ENCODE data around the gene SSBP4. TPM values are rescaled to one million over a fixed set of nuclear protein-coding genes. Genes with fewer than 3 reads are reported as not detected.

Gene SSBP4
- total RNA-seq, 4 donors from 2014 or later: 18.1 to 30.5 (median 27.4) TPM

DNA sequence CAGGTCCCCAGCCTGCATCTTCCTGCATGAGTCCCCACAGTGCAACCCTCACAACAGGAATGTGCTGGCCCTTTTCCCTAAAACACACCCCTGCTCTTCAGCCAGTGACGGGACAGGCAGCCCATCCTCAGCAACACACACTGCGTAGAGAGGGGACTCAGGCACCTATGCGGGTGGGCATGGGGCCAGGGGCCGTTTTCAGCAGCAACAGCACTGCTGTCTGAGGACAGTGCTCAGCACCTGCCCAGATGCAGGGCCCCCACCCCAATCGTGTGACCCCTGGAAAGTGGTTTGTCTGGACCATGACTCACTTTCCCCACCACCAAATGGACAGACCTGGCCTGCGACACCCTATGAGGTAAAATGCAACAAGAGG is 46.8 kb downstream of the SSBP4 start:
- 100% methylated on average over 1 of the region's 6 CpGs for WGBS
- H3K27ac ChIP-seq: peak overlapping the region; percentile 75
- no peak for TF ChIP-seq POLR2A (IDR thresholded peaks at IDR 0.05)
- no peak for TF ChIP-seq POLR2AphosphoS5 (IDR thresholded peaks at IDR 0.05)
- TF ChIP-seq, protein P1, sequence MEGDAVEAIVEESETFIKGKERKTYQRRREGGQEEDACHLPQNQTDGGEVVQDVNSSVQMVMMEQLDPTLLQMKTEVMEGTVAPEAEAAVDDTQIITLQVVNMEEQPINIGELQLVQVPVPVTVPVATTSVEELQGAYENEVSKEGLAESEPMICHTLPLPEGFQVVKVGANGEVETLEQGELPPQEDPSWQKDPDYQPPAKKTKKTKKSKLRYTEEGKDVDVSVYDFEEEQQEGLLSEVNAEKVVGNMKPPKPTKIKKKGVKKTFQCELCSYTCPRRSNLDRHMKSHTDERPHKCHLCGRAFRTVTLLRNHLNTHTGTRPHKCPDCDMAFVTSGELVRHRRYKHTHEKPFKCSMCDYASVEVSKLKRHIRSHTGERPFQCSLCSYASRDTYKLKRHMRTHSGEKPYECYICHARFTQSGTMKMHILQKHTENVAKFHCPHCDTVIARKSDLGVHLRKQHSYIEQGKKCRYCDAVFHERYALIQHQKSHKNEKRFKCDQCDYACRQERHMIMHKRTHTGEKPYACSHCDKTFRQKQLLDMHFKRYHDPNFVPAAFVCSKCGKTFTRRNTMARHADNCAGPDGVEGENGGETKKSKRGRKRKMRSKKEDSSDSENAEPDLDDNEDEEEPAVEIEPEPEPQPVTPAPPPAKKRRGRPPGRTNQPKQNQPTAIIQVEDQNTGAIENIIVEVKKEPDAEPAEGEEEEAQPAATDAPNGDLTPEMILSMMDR (IDR thresholded peaks at IDR 0.05): no peak
- TF ChIP-seq EP300 (IDR thresholded peaks at IDR 0.05): no peak
- peaks cover 72% of the 10 kb centered on the region for H3K4me1 ChIP-seq
- H3K27me3 ChIP-seq: no peaks in the 10 kb centered on the region
- no peak overlapping the region for H3K4me3 ChIP-seq
- H3K9me3 ChIP-seq: no peaks in the 10 kb centered on the region
- no peak for DNase-seq (ENCODE audit: low spot score in 2 of 2)
- H3K36me3 ChIP-seq: peaks cover 26% of the 10 kb centered on the region

DNA sequence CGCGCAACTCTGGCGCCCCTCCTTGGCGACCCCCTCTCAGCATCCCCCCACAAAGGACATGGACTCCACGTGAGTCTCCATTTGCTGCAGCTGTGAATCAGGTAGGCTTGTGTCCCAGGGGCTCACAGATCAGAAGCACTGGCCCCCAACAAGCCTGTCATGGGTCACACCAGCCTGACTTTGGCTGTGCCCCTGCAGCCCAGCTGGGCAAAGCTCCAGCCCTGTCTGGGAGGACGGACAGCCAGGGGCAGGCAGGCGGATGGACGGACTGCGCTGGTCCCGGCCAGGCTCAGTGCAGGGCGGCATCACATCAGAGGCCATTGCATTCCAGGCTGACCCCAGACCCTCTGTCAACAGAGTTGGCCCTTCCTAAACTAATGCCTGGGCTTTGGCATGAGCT is 47.2 kb downstream of the SSBP4 start:
- TF ChIP-seq POLR2AphosphoS5 (IDR thresholded peaks at IDR 0.05) (no peak), POLR2A (IDR thresholded peaks at IDR 0.05) (no peak), EP300 (IDR thresholded peaks at IDR 0.05) (no peak)
- TF ChIP-seq, protein P1 (IDR thresholded peaks at IDR 0.05): no peak
- WGBS: 98% methylated on average over 8 of the region's 11 CpGs
- no peak for DNase-seq (ENCODE audit: low spot score in 2 of 2)
- H3K4me3 ChIP-seq: no peak overlapping the region
- H3K9me3 ChIP-seq: no peaks in the 10 kb centered on the region
- H3K27ac ChIP-seq: no peak overlapping the region
- H3K27me3 ChIP-seq: no peaks in the 10 kb centered on the region
- peaks cover 23% of the 10 kb centered on the region for H3K36me3 ChIP-seq
- peaks cover 68% of the 10 kb centered on the region for H3K4me1 ChIP-seq

DNA sequence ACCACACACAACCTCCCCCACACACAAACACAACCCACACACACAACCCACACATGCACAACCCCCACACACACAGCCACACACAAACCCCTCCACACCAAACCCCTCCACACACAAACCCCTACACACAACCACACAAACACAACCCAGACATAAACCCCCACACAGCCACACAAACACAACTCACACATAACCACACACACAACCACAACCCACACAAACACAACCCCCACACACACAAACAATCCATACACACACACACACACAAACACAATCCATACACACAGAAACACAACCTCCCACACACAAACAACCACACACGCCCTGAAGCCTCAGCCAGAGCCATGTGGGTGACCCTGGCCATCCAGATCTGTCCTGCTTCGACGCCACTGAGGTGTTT is 48.8 kb downstream of the SSBP4 start:
- Histone ChIP-seq H3K36me3 (peaks cover 22% of the 10 kb centered on the region), H3K27me3 (no peaks in the 10 kb centered on the region), H3K4me1 (peaks cover 63% of the 10 kb centered on the region), H3K4me3 (no peak overlapping the region), H3K27ac (no peak overlapping the region), H3K9me3 (no peaks in the 10 kb centered on the region)
- TF ChIP-seq, protein P1 (IDR thresholded peaks at IDR 0.05): no peak
- TF ChIP-seq POLR2A (IDR thresholded peaks at IDR 0.05): no peak
- TF ChIP-seq POLR2AphosphoS5 (IDR thresholded peaks at IDR 0.05): no peak
- TF ChIP-seq EP300 (IDR thresholded peaks at IDR 0.05): no peak
- no peak for DNase-seq (ENCODE audit: low spot score in 2 of 2)
- 69% methylated on average over 3 of the region's 3 CpGs for WGBS

DNA sequence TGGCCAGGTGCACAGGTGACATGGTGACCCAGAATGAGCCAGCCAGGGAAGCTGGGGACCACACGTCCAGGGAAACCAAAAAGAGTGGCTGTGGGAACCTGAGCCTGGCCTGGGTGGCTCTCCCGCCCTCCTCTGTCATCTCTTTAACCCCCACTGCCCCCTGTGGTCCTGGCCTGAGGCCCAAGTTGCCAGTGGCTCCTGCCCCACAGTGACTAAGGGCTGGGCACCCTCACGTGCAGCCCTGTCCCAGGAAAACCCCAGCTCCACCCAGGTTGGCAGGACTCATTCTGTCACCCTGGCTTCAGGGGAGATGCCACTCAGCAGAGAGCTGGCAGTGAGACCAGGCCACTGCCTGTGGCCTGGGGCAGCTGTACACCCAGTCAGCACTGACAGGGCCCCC is 49.3 kb downstream of the SSBP4 start:
- H3K36me3 ChIP-seq: peaks cover 22% of the 10 kb centered on the region
- H3K4me1 ChIP-seq: peaks cover 63% of the 10 kb centered on the region
- no peak overlapping the region for H3K4me3 ChIP-seq
- H3K27me3 ChIP-seq: no peaks in the 10 kb centered on the region
- WGBS: 67% methylated on average over 3 of the region's 3 CpGs
- no peaks in the 10 kb centered on the region for H3K9me3 ChIP-seq
- DNase-seq (ENCODE audit: low spot score in 2 of 2): no peak
- no peak overlapping the region for H3K27ac ChIP-seq
- TF ChIP-seq EP300 (IDR thresholded peaks at IDR 0.05) (no peak), POLR2A (IDR thresholded peaks at IDR 0.05) (no peak), POLR2AphosphoS5 (IDR thresholded peaks at IDR 0.05) (no peak)
- TF ChIP-seq, protein P1 (IDR thresholded peaks at IDR 0.05): no peak

GRCh38 chr19:18469069-18469846 is 50.1 kb downstream of the SSBP4 start:
- DNase-seq (ENCODE audit: low spot score in 2 of 2): no peak
- Histone ChIP-seq H3K36me3 (peaks cover 22% of the 10 kb centered on the region), H3K4me3 (no peak overlapping the region), H3K9me3 (no peaks in the 10 kb centered on the region), H3K27me3 (no peaks in the 10 kb centered on the region), H3K27ac (no peak overlapping the region), H3K4me1 (peaks cover 62% of the 10 kb centered on the region)
- no peak for TF ChIP-seq EP300 (IDR thresholded peaks at IDR 0.05)
- no peak for TF ChIP-seq POLR2AphosphoS5 (IDR thresholded peaks at IDR 0.05)
- TF ChIP-seq, protein P1 (IDR thresholded peaks at IDR 0.05): peak; percentile 52 to 74
- 63% methylated on average over 19 of the region's 28 CpGs for WGBS

Measured in suprapubic skin (tissue), 4 donors.